ENCODE data around the gene PLEKHN1.
"Not testable (repeated sequence)": the region's sequence is repeated elsewhere in the genome, so short reads cannot be mapped to it uniquely, and the experiment has no call there.

The PLEKHN1 gene

GRCh38 chr1:975896-976683, 9.8 kb downstream of the PLEKHN1 start:
- H3K27me3 ChIP-seq (replicated peaks in 2 of 5; ENCODE audit: control insufficient read depth in 4 of 5, insufficient read depth in 5 of 5, low read length in 4 of 5) = peaks cover 0 to 40% (median 8%) of the 10 kb centered on the region in 5 experiments
- no peak overlapping the region for H3K27ac ChIP-seq (ENCODE audit: insufficient read depth in 1 of 2, low read depth in 1 of 2, low read length in 2 of 2, poor library complexity in 1 of 2, severe bottlenecking in 2 of 2)
- no peaks in the 10 kb centered on the region for H3K36me3 ChIP-seq (ENCODE audit: control insufficient read depth in 4 of 4, insufficient read depth in 4 of 4, low read length in 3 of 4)
- ChIA-PET POLR2A (interaction anchor here (1.0 kb wide), 1 partner anchor 9 kb away, joined by 3 read pairs; the partner anchor contains the start of gene PLEKHN1), CTCF (interaction anchor here (0.6 to 3.1 kb wide), 9 partner anchors 9 to 107 kb away, joined by 3 to 12 read pairs (median 4); no protein-coding TSS in a partner anchor)
- peaks cover 0 to 8% (median 7%) of the 10 kb centered on the region in 4 experiments for H3K4me1 ChIP-seq (ENCODE audit: control extremely low read depth in 1 of 4, control insufficient read depth in 4 of 4, insufficient read depth in 4 of 4, low read length in 3 of 4)
- 10% methylated on average over 30 of the region's 40 CpGs for WGBS (ENCODE audit: insufficient coverage)
- peak; percentile 61 to 71 (median 65) for DNase-seq
- peak overlapping the region in 3 of 7 experiments; percentile 38 to 67 (median 50) for H3K4me3 ChIP-seq (ENCODE audit: control insufficient read depth in 1 of 7, extremely low read depth in 1 of 7, insufficient read depth in 4 of 7, low read depth in 2 of 7, low read length in 6 of 7)
- no peaks in the 10 kb centered on the region for H3K9me3 ChIP-seq (ENCODE audit: control extremely low read depth in 1 of 5, control insufficient read depth in 4 of 5, insufficient read depth in 2 of 5, low read depth in 1 of 5, low read length in 4 of 5)

- not testable (repeated sequence) for H3K4me3 ChIP-seq (ENCODE audit: control insufficient read depth in 1 of 7, extremely low read depth in 1 of 7, insufficient read depth in 4 of 7, low read depth in 2 of 7, low read length in 6 of 7); H3K36me3 ChIP-seq (ENCODE audit: control insufficient read depth in 4 of 4, insufficient read depth in 4 of 4, low read length in 3 of 4); DNase-seq; H3K4me1 ChIP-seq (ENCODE audit: control extremely low read depth in 1 of 4, control insufficient read depth in 4 of 4, insufficient read depth in 4 of 4, low read length in 3 of 4); H3K9me3 ChIP-seq (ENCODE audit: control extremely low read depth in 1 of 5, control insufficient read depth in 4 of 5, insufficient read depth in 2 of 5, low read depth in 1 of 5, low read length in 4 of 5); H3K27ac ChIP-seq (ENCODE audit: insufficient read depth in 1 of 2, low read depth in 1 of 2, low read length in 2 of 2, poor library complexity in 1 of 2, severe bottlenecking in 2 of 2)
- WGBS (ENCODE audit: insufficient coverage) = no CpG with 5 or more reads among the region's 39 CpGs
- ChIA-PET POLR2A (interaction anchor here (1.0 kb wide), 1 partner anchor 10 kb away, joined by 3 read pairs; the partner anchor contains the start of gene PLEKHN1), CTCF (interaction anchor here (0.6 to 3.1 kb wide), 7 partner anchors 21 to 107 kb away, joined by 3 to 12 read pairs (median 5); no protein-coding TSS in a partner anchor)
- peaks cover 0 to 36% (median 4%) of the 10 kb centered on the region in 5 experiments for H3K27me3 ChIP-seq (replicated peaks in 2 of 5; ENCODE audit: control insufficient read depth in 4 of 5, insufficient read depth in 5 of 5, low read length in 4 of 5)
These were observed 10.5 kb downstream of the PLEKHN1 start for GRCh38 chr1:976791-977190.

GRCh38 chr1:978069-978834, 12.0 kb downstream of the PLEKHN1 start:
- ChIA-PET POLR2A (no interaction called here), CTCF (interaction anchor here (6.5 kb wide), 1 partner anchor 15 kb away, joined by 58 read pairs; no protein-coding TSS in a partner anchor)
- peak in 1 of 3 donors; percentile 27 for DNase-seq
- Histone ChIP-seq H3K36me3 (ENCODE audit: control insufficient read depth in 4 of 4, insufficient read depth in 4 of 4, low read length in 3 of 4) (no peaks in the 10 kb centered on the region), H3K4me3 (ENCODE audit: control insufficient read depth in 1 of 7, extremely low read depth in 1 of 7, insufficient read depth in 4 of 7, low read depth in 2 of 7, low read length in 6 of 7) (no peak overlapping the region), H3K4me1 (ENCODE audit: control extremely low read depth in 1 of 4, control insufficient read depth in 4 of 4, insufficient read depth in 4 of 4, low read length in 3 of 4) (peaks cover 0 to 8% (median 7%) of the 10 kb centered on the region in 4 experiments), H3K27ac (ENCODE audit: insufficient read depth in 1 of 2, low read depth in 1 of 2, low read length in 2 of 2, poor library complexity in 1 of 2, severe bottlenecking in 2 of 2) (no peak overlapping the region), H3K27me3 (replicated peaks in 2 of 5; ENCODE audit: control insufficient read depth in 4 of 5, insufficient read depth in 5 of 5, low read length in 4 of 5) (peaks cover 0 to 40% (median 3%) of the 10 kb centered on the region in 5 experiments), H3K9me3 (ENCODE audit: control extremely low read depth in 1 of 5, control insufficient read depth in 4 of 5, insufficient read depth in 2 of 5, low read depth in 1 of 5, low read length in 4 of 5) (no peaks in the 10 kb centered on the region)
- 95% methylated on average over 24 of the region's 44 CpGs for WGBS (ENCODE audit: insufficient coverage)

GRCh38 chr1:978835-979743, 12.8 kb downstream of the PLEKHN1 start:
- H3K4me3 ChIP-seq (ENCODE audit: control insufficient read depth in 1 of 7, extremely low read depth in 1 of 7, insufficient read depth in 4 of 7, low read depth in 2 of 7, low read length in 6 of 7) = no peak overlapping the region
- peaks cover 0 to 8% (median 7%) of the 10 kb centered on the region in 4 experiments for H3K4me1 ChIP-seq (ENCODE audit: control extremely low read depth in 1 of 4, control insufficient read depth in 4 of 4, insufficient read depth in 4 of 4, low read length in 3 of 4)
- no peak overlapping the region for H3K27ac ChIP-seq (ENCODE audit: insufficient read depth in 1 of 2, low read depth in 1 of 2, low read length in 2 of 2, poor library complexity in 1 of 2, severe bottlenecking in 2 of 2)
- CTCF ChIA-PET = interaction anchor here (6.5 kb wide), 1 partner anchor 14 kb away, joined by 58 read pairs; no protein-coding TSS in a partner anchor
- no peak for DNase-seq
- H3K36me3 ChIP-seq (ENCODE audit: control insufficient read depth in 4 of 4, insufficient read depth in 4 of 4, low read length in 3 of 4) = no peaks in the 10 kb centered on the region
- peaks cover 0 to 42% (median 2%) of the 10 kb centered on the region in 5 experiments for H3K27me3 ChIP-seq (replicated peaks in 2 of 5; ENCODE audit: control insufficient read depth in 4 of 5, insufficient read depth in 5 of 5, low read length in 4 of 5)
- POLR2A ChIA-PET = interaction anchor here (0.6 kb wide), 1 partner anchor 1070 kb away, joined by 3 read pairs; no protein-coding TSS in a partner anchor
- H3K9me3 ChIP-seq (ENCODE audit: control extremely low read depth in 1 of 5, control insufficient read depth in 4 of 5, insufficient read depth in 2 of 5, low read depth in 1 of 5, low read length in 4 of 5) = no peaks in the 10 kb centered on the region
- WGBS (ENCODE audit: insufficient coverage) = 94% methylated on average over 53 of the region's 60 CpGs

- ChIA-PET POLR2A (interaction anchor here (0.6 kb wide), 1 partner anchor 1070 kb away, joined by 3 read pairs; no protein-coding TSS in a partner anchor), CTCF (interaction anchor here (6.5 kb wide), 1 partner anchor 13 kb away, joined by 58 read pairs; no protein-coding TSS in a partner anchor)
- no peak overlapping the region for H3K27ac ChIP-seq (ENCODE audit: insufficient read depth in 1 of 2, low read depth in 1 of 2, low read length in 2 of 2, poor library complexity in 1 of 2, severe bottlenecking in 2 of 2)
- no peaks in the 10 kb centered on the region for H3K36me3 ChIP-seq (ENCODE audit: control insufficient read depth in 4 of 4, insufficient read depth in 4 of 4, low read length in 3 of 4)
- no peak for DNase-seq
- H3K4me1 ChIP-seq (ENCODE audit: control extremely low read depth in 1 of 4, control insufficient read depth in 4 of 4, insufficient read depth in 4 of 4, low read length in 3 of 4) = peaks cover 0 to 10% (median 7%) of the 10 kb centered on the region in 4 experiments
- peaks cover 0 to 39% (median 2%) of the 10 kb centered on the region in 5 experiments for H3K27me3 ChIP-seq (replicated peaks in 2 of 5; ENCODE audit: control insufficient read depth in 4 of 5, insufficient read depth in 5 of 5, low read length in 4 of 5)
- no peak overlapping the region for H3K4me3 ChIP-seq (ENCODE audit: control insufficient read depth in 1 of 7, extremely low read depth in 1 of 7, insufficient read depth in 4 of 7, low read depth in 2 of 7, low read length in 6 of 7)
- 96% methylated on average over 9 of the region's 9 CpGs for WGBS (ENCODE audit: insufficient coverage)
- H3K9me3 ChIP-seq (ENCODE audit: control extremely low read depth in 1 of 5, control insufficient read depth in 4 of 5, insufficient read depth in 2 of 5, low read depth in 1 of 5, low read length in 4 of 5) = no peaks in the 10 kb centered on the region
These were observed 13.4 kb downstream of the PLEKHN1 start for GRCh38 chr1:979744-980072.

GRCh38 chr1:980137-980571, 13.9 kb downstream of the PLEKHN1 start:
- 92% methylated on average over 11 of the region's 13 CpGs for WGBS (ENCODE audit: insufficient coverage)
- Histone ChIP-seq H3K27ac (ENCODE audit: insufficient read depth in 1 of 2, low read depth in 1 of 2, low read length in 2 of 2, poor library complexity in 1 of 2, severe bottlenecking in 2 of 2) (no peak overlapping the region), H3K27me3 (replicated peaks in 2 of 5; ENCODE audit: control insufficient read depth in 4 of 5, insufficient read depth in 5 of 5, low read length in 4 of 5) (peaks cover 0 to 40% (median 4%) of the 10 kb centered on the region in 5 experiments), H3K9me3 (ENCODE audit: control extremely low read depth in 1 of 5, control insufficient read depth in 4 of 5, insufficient read depth in 2 of 5, low read depth in 1 of 5, low read length in 4 of 5) (no peaks in the 10 kb centered on the region), H3K4me1 (ENCODE audit: control extremely low read depth in 1 of 4, control insufficient read depth in 4 of 4, insufficient read depth in 4 of 4, low read length in 3 of 4) (peaks cover 0 to 10% (median 7%) of the 10 kb centered on the region in 4 experiments), H3K36me3 (ENCODE audit: control insufficient read depth in 4 of 4, insufficient read depth in 4 of 4, low read length in 3 of 4) (no peaks in the 10 kb centered on the region), H3K4me3 (ENCODE audit: control insufficient read depth in 1 of 7, extremely low read depth in 1 of 7, insufficient read depth in 4 of 7, low read depth in 2 of 7, low read length in 6 of 7) (no peak overlapping the region)
- no peak for DNase-seq
- ChIA-PET POLR2A (no interaction called here), CTCF (interaction anchor here (0.9 to 6.5 kb wide), 5 partner anchors 13 to 83 kb away, joined by 3 to 58 read pairs (median 5); no protein-coding TSS in a partner anchor)

Measured in common myeloid progenitor, CD34-positive (primary cell).